Kidney epithelial cell (primary cell): ENCODE measurements around the gene BAG5. TPM values are rescaled to one million over a fixed set of nuclear protein-coding genes. Genes with fewer than 3 reads are reported as not detected.

Source experiments
- DNase-seq: peaks from one replicate; pipeline ENCODE4 v3.0.0-alpha.2; 2010; ENCODE audit warnings: low read depth
- H3K27me3 ChIP-seq: 2 replicates; pipeline ENCODE4 v1.6.0; 2011; ENCODE audit warnings: low read length; ENCODE audit not compliant: control insufficient read depth, insufficient read depth
- H3K36me3 ChIP-seq: 2 replicates; pipeline ENCODE4 v1.5.1; 2011; ENCODE audit warnings: low read length; ENCODE audit not compliant: control insufficient read depth, insufficient read depth
- H3K4me3 ChIP-seq: 2 replicates; pipeline ENCODE4 v1.5.1; 2011; ENCODE audit warnings: low read depth, mild to moderate bottlenecking, control low read depth, low read length
- total RNA-seq: library from RNA; depleted of rRNA; stranded (reverse); fragments of >200 nt; gene quantifications from 2 replicates; pipeline ENCODE4 v1.2.3, GENCODE V29; 2015
- TF ChIP-seq, protein P1 (sequence below): IDR thresholded peaks from 2 replicates; pipeline ENCODE4 v1.5.1; 2011; ENCODE audit warnings: mild to moderate bottlenecking, moderate library complexity, low read length, control low read depth, inconsistent platforms; ENCODE audit not compliant: insufficient read depth, poor library complexity, severe bottlenecking

Gene BAG5
- total RNA-seq, 1 donor from 2014 or later: 40.8 TPM

DNA sequence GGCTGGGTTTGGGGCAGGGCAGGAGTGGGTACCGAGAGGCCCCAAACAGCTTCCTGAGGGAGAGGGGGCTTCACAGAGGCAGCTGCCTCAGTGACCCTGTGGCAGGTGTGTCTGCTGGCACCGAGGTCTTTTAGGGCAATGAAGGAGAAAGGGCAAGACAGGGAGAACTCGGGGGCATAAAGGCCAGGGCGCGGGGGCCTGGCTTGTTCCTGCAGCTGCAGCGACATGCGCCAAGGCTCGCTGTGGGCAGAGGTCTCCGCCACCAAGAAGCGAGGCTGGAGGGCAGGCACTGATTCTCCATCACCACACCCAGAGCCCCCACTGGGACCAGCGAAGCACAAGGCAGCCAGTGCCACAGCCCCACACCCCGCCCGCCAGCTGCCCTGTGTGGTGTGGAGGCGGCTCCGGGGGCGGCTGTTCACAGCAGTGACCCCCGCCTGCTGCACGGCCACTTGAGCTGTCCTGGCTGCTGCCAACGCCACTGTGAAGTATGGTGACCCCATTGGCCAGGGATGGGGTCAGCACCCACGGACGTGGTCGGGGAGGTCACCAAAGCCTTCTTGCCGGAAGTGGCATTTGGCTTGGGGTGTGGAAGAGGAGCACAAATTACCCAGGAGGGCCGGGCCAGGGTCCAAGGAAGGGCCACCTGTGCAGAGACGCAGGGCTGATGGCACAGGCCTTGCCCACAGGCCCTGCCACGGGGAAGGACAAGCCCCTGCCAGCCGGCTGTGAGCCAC is 16.4 kb downstream of the BAG5 start:
- DNase-seq: no peak
- TF ChIP-seq, protein P1, sequence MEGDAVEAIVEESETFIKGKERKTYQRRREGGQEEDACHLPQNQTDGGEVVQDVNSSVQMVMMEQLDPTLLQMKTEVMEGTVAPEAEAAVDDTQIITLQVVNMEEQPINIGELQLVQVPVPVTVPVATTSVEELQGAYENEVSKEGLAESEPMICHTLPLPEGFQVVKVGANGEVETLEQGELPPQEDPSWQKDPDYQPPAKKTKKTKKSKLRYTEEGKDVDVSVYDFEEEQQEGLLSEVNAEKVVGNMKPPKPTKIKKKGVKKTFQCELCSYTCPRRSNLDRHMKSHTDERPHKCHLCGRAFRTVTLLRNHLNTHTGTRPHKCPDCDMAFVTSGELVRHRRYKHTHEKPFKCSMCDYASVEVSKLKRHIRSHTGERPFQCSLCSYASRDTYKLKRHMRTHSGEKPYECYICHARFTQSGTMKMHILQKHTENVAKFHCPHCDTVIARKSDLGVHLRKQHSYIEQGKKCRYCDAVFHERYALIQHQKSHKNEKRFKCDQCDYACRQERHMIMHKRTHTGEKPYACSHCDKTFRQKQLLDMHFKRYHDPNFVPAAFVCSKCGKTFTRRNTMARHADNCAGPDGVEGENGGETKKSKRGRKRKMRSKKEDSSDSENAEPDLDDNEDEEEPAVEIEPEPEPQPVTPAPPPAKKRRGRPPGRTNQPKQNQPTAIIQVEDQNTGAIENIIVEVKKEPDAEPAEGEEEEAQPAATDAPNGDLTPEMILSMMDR: no peak
- no peaks in the 10 kb centered on the region for H3K36me3 ChIP-seq
- no peaks in the 10 kb centered on the region for H3K27me3 ChIP-seq
- no peak overlapping the region for H3K4me3 ChIP-seq

- DNase-seq: no peak
- no peak overlapping the region for H3K4me3 ChIP-seq
- no peaks in the 10 kb centered on the region for H3K27me3 ChIP-seq
- H3K36me3 ChIP-seq: no peaks in the 10 kb centered on the region
- TF ChIP-seq, protein P1: no peak
These were observed 17.1 kb downstream of the BAG5 start for GRCh38 chr14:103545219-103545914.

DNA sequence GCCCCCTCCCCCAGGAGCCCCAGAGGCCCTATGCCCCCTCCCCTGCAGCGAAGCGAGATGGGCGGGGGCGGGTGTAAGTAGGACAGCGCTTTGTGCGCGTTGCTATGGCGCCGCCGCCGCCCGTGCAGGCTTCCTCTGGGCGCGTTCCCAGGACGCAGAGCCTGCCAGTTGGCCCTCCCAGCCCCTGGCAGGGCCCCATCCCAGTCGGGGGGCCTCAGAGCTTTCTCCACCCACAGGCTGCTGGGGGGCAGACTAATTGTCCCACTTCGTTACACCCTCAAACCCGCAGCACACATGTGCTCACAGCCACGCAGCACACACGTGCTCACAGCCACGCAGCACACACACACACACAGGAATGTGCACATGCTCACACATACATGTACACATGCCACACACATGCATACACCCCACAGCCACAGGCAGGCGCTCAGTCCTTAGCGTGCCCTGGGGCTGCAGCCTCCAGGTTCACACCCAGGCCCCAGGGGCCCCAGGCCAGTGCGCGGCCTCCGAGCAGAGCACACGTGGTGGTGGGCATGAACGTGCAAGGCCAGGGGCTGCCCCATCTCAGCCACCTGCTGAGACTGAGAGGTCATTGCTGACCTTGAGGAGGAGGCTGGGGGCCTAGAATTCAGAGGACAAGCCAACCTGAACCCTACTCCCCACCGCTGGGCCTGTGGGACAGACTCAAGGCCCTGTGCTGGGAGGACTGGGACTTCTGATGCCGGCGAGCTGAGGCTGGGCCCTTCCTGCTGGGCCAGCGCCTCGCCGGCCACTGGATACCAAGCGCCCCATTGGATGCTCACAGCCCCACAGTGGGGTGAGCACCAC is 17.9 kb downstream of the BAG5 start:
- Histone ChIP-seq H3K27me3 (no peaks in the 10 kb centered on the region), H3K4me3 (no peak overlapping the region), H3K36me3 (no peaks in the 10 kb centered on the region)
- TF ChIP-seq, protein P1: no peak
- no peak for DNase-seq

DNA sequence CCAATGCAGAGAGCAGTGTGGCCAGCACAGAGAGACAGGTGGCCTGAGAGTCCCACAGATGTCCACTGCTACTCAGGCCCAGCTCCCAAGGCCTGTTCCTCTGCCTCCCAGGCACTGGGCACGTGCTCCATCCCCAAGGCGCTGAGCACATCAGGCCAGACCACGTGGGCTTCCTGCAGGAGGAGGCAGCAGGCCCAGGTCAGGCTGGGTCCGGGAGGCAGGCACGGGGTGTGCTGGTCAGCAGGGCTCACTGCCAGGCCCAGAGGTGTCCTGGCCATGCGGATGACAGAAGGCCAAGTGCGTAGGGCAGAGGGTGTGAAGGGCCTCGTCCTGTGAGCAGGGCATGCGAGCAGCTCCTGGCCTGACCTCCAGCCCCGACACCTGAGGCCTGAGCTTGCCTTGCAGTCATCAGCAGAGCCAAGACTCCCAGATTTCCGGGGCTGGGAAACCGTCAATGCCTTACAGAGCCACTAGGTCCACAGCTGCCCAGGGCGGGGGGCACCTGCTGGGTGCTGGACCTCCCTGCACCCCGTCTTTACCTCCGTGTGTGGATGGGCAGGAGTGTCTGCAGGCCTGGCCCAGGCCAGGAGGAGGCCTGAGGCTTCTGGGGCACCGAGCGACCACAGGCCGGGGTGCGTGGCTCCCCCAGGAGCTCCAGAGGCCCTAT is 18.6 kb downstream of the BAG5 start:
- DNase-seq: no peak
- Histone ChIP-seq H3K4me3 (no peak overlapping the region), H3K27me3 (no peaks in the 10 kb centered on the region), H3K36me3 (no peaks in the 10 kb centered on the region)
- TF ChIP-seq, protein P1: no peak

GRCh38 chr14:103543140-103543539 is 19.3 kb downstream of the BAG5 start:
- TF ChIP-seq, protein P1: no peak
- H3K27me3 ChIP-seq: no peaks in the 10 kb centered on the region
- H3K4me3 ChIP-seq: no peak overlapping the region
- H3K36me3 ChIP-seq: no peaks in the 10 kb centered on the region
- DNase-seq: no peak
